Measurements from ENCODE around the gene GTF2F1. TPM values are rescaled to one million over a fixed set of nuclear protein-coding genes. Genes with fewer than 3 reads are reported as not detected.

The GTF2F1 gene
- total RNA-seq, 1 experiment from 2014 or later = 43.8 TPM

DNA sequence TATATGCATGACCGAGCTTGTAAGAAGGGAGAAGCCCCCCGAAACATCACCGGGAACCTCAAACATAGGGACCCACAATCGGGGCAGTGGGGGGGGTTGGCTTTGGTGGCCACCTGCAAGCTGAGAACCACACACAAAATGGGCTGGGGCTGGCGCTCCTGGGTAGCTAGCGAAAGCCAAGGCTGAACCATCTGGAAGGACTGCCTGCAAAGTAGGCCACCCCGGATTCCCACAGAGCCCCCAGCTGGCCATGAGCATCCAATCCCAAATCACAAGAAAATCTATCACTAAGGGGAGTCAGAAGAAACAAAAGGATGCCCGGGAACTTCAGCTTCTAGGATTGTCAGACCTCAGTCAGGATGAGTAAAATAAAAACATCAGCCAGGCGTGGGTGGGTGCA, 14.5 kb downstream of the GTF2F1 start:
- Histone ChIP-seq H3K9me3 (ENCODE audit: insufficient read depth, low read depth) (no peaks in the 10 kb centered on the region), H2AFZ (no peak overlapping the region), H3K36me3 (ENCODE audit: low read depth) (no peaks in the 10 kb centered on the region), H3K79me2 (ENCODE audit: low read depth) (no peaks in the 10 kb centered on the region), H3K27ac (no peak overlapping the region), H4K20me1 (ENCODE audit: insufficient read depth) (no peaks in the 10 kb centered on the region), H3F3A (ENCODE audit: insufficient read depth, low read depth) (no peaks in the 10 kb centered on the region), H3K9me2 (ENCODE audit: insufficient read depth) (no peaks in the 10 kb centered on the region), H3K4me2 (no peak overlapping the region), H3K4me3 (no peak overlapping the region), H3K27me3 (ENCODE audit: insufficient read depth, low read depth) (no peaks in the 10 kb centered on the region), H3K4me1 (replicated peaks; ENCODE audit: insufficient read depth) (no peaks in the 10 kb centered on the region)
- CTCF ChIA-PET = no interaction called here
- BruUV-seq (replicated peaks) = no TSS peak
- no peak for DNase-seq
- POLR2A ChIA-PET (ENCODE audit: unreplicated experiment) = no interaction called here
- intact Hi-C loops (cut with micrococcal nuclease; ENCODE audit: unreplicated experiment) = no loop called here
- TF ChIP-seq, protein P1, sequence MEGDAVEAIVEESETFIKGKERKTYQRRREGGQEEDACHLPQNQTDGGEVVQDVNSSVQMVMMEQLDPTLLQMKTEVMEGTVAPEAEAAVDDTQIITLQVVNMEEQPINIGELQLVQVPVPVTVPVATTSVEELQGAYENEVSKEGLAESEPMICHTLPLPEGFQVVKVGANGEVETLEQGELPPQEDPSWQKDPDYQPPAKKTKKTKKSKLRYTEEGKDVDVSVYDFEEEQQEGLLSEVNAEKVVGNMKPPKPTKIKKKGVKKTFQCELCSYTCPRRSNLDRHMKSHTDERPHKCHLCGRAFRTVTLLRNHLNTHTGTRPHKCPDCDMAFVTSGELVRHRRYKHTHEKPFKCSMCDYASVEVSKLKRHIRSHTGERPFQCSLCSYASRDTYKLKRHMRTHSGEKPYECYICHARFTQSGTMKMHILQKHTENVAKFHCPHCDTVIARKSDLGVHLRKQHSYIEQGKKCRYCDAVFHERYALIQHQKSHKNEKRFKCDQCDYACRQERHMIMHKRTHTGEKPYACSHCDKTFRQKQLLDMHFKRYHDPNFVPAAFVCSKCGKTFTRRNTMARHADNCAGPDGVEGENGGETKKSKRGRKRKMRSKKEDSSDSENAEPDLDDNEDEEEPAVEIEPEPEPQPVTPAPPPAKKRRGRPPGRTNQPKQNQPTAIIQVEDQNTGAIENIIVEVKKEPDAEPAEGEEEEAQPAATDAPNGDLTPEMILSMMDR (conservative IDR thresholded peaks at IDR 0.05) = no peak
- TF ChIP-seq EZH2 (IDR thresholded peaks at IDR 0.05; ENCODE audit: low read depth) = no peak

DNA sequence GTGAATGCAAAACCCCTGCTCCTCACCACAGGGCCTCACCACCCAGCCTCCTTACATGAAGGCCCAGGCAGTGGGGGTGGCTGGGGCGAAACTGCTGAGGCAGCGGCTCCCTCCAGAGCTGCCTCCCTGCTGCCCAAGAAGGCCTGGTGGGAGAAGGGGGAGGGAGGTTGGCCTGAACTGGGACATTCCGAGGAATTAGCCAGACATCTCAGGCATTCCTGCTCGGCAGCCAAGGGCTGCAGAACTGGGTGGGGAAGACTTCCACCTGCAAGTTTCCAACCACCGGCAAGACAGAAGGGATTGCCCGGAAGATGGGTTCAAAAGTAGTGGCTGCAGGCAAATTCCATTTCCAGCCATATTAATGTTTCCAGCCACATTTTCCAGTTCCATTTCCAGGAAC, 14.9 kb downstream of the GTF2F1 start:
- POLR2A ChIA-PET (ENCODE audit: unreplicated experiment) = no interaction called here
- Histone ChIP-seq H3K27ac (no peak overlapping the region), H3K36me3 (ENCODE audit: low read depth) (no peaks in the 10 kb centered on the region), H3K4me2 (no peak overlapping the region), H3K79me2 (ENCODE audit: low read depth) (no peaks in the 10 kb centered on the region), H3F3A (ENCODE audit: insufficient read depth, low read depth) (no peaks in the 10 kb centered on the region), H3K4me3 (no peak overlapping the region), H3K27me3 (ENCODE audit: insufficient read depth, low read depth) (no peaks in the 10 kb centered on the region), H3K9me3 (ENCODE audit: insufficient read depth, low read depth) (no peaks in the 10 kb centered on the region), H3K9me2 (ENCODE audit: insufficient read depth) (no peaks in the 10 kb centered on the region), H2AFZ (no peak overlapping the region), H4K20me1 (ENCODE audit: insufficient read depth) (no peaks in the 10 kb centered on the region), H3K4me1 (replicated peaks; ENCODE audit: insufficient read depth) (no peaks in the 10 kb centered on the region)
- CTCF ChIA-PET = no interaction called here
- DNase-seq = no peak
- intact Hi-C loops (cut with micrococcal nuclease; ENCODE audit: unreplicated experiment) = no loop called here
- no peak for TF ChIP-seq EZH2 (IDR thresholded peaks at IDR 0.05; ENCODE audit: low read depth)
- BruUV-seq (replicated peaks) = no TSS peak

DNA sequence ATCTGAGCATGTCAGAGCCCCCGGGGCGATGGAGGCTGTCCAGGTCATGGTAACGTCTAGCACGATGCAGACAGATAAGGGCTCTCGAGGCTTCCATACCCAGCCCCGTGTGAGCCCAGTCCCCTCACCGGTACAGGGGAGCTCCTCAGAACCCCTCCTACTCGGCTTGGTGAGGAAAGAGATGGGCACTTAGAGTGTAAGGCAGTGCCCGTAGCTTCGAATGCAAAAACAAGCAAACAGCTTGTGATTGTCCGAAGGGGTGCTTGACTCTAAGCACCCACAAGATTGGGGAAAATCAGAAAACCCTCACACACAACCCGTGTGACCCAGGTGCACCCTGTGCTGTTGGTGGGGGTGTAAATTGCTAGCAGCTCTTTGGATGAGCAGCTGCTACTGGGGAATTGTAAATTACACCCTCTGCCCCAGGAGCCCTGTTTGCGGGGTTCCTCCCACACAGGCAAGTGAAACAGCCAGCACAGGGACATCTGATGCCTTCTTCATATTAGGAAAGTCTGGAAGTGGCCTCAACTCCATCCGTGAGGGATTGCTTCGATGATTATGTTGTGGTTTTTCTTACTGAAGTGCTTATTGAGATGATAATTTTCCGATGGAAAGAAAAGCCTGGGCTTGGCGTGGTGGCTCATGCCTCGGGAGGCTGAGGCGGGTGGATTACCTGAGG, 16.3 kb downstream of the GTF2F1 start:
- BruUV-seq (replicated peaks) = no TSS peak
- intact Hi-C loops (cut with micrococcal nuclease; ENCODE audit: unreplicated experiment) = no loop called here

More for the DNA sequence above, 16.3 kb downstream of the GTF2F1 start:
- TF ChIP-seq EZH2 (IDR thresholded peaks at IDR 0.05; ENCODE audit: low read depth) = no peak
- TF ChIP-seq, protein P1 (conservative IDR thresholded peaks at IDR 0.05) = no peak
- H3K27ac ChIP-seq = no peak overlapping the region
- H2AFZ ChIP-seq = no peak overlapping the region
- no peaks in the 10 kb centered on the region for H4K20me1 ChIP-seq (ENCODE audit: insufficient read depth)
- no peaks in the 10 kb centered on the region for H3K36me3 ChIP-seq (ENCODE audit: low read depth)
- H3K27me3 ChIP-seq (ENCODE audit: insufficient read depth, low read depth) = no peaks in the 10 kb centered on the region
- H3K9me2 ChIP-seq (ENCODE audit: insufficient read depth) = no peaks in the 10 kb centered on the region
- POLR2A ChIA-PET (ENCODE audit: unreplicated experiment) = no interaction called here
- H3K9me3 ChIP-seq (ENCODE audit: insufficient read depth, low read depth) = no peaks in the 10 kb centered on the region
- no peaks in the 10 kb centered on the region for H3K4me1 ChIP-seq (replicated peaks; ENCODE audit: insufficient read depth)
- no peak for DNase-seq
- CTCF ChIA-PET = no interaction called here
- no peak overlapping the region for H3K4me2 ChIP-seq
- H3K79me2 ChIP-seq (ENCODE audit: low read depth) = no peaks in the 10 kb centered on the region
- H3F3A ChIP-seq (ENCODE audit: insufficient read depth, low read depth) = 0 out of 2 replicates have a peak, but pooled peaks cover 3% of the 10 kb centered on the region
- no peak overlapping the region for H3K4me3 ChIP-seq

All from PC-9 (cell line).